ENCODE data around the gene SLC24A4. TPM values are rescaled to one million over a fixed set of nuclear protein-coding genes. Genes with fewer than 3 reads are reported as not detected.
"Not testable (repeated sequence)": the region's sequence is repeated elsewhere in the genome, so short reads cannot be mapped to it uniquely, and the experiment has no call there.

The SLC24A4 gene
- total RNA-seq, 1 experiment from 2014 or later: not detected

- no peaks in the 10 kb centered on the region for H3K36me3 ChIP-seq (ENCODE audit: low read depth, low read length)
- BruUV-seq (replicated peaks): no TSS peak
- H3K9ac ChIP-seq (ENCODE audit: low read length): no peak overlapping the region
- H3K4me2 ChIP-seq (ENCODE audit: low read length): no peak overlapping the region
- POLR2A ChIA-PET (ENCODE audit: unreplicated experiment): no interaction called here
- ATAC-seq (no peak), DNase-seq (no peak)
- no peak overlapping the region for H3K4me3 ChIP-seq (ENCODE audit: low read length)
- H3K9me2 ChIP-seq (replicated peaks; ENCODE audit: low read length): no peaks in the 10 kb centered on the region
- H3K79me2 ChIP-seq (ENCODE audit: low read length): no peaks in the 10 kb centered on the region
- H3K9me3 ChIP-seq (ENCODE audit: low read length): no peaks in the 10 kb centered on the region
- intact Hi-C loops (cut with micrococcal nuclease): no loop called here
- H2AFZ ChIP-seq (ENCODE audit: low read length): no peak overlapping the region
- no peaks in the 10 kb centered on the region for H3K27me3 ChIP-seq (ENCODE audit: low read length)
- no peak for TF ChIP-seq CTCF (conservative IDR thresholded peaks at IDR 0.05; ENCODE audit: low read depth, low read length)
- TF ChIP-seq EZH2 (IDR thresholded peaks at IDR 0.05; ENCODE audit: low read length, unreplicated experiment): no peak
- TF ChIP-seq EZH2phosphoT487 (IDR thresholded peaks at IDR 0.05; ENCODE audit: borderline replicate concordance, low read length): no peak
- H3K27ac ChIP-seq (ENCODE audit: low read length): no peak overlapping the region
- CTCF ChIA-PET: no interaction called here
- H3F3A ChIP-seq (ENCODE audit: low read length, unreplicated experiment): no peaks in the 10 kb centered on the region
- H3K4me1 ChIP-seq (ENCODE audit: insufficient read depth, low read length): peaks cover 21% of the 10 kb centered on the region
- no peaks in the 10 kb centered on the region for H4K20me1 ChIP-seq (ENCODE audit: low read length)
These were observed 76.1 kb downstream of the SLC24A4 start for GRCh38 chr14:92398888-92399636.

- H3F3A ChIP-seq (ENCODE audit: low read length, unreplicated experiment): no peaks in the 10 kb centered on the region
- no peaks in the 10 kb centered on the region for H3K9me2 ChIP-seq (replicated peaks; ENCODE audit: low read length)
- H3K4me2 ChIP-seq (ENCODE audit: low read length): no peak overlapping the region
- no peaks in the 10 kb centered on the region for H3K9me3 ChIP-seq (ENCODE audit: low read length)
- H3K4me3 ChIP-seq (ENCODE audit: low read length): no peak overlapping the region
- ATAC-seq (no peak), DNase-seq (no peak)
- no peak overlapping the region for H2AFZ ChIP-seq (ENCODE audit: low read length)
- no peaks in the 10 kb centered on the region for H3K36me3 ChIP-seq (ENCODE audit: low read depth, low read length)
- no peak overlapping the region for H3K27ac ChIP-seq (ENCODE audit: low read length)
- no peaks in the 10 kb centered on the region for H3K79me2 ChIP-seq (ENCODE audit: low read length)
- no peak for TF ChIP-seq EZH2phosphoT487 (IDR thresholded peaks at IDR 0.05; ENCODE audit: borderline replicate concordance, low read length)
- no peak for TF ChIP-seq CTCF (conservative IDR thresholded peaks at IDR 0.05; ENCODE audit: low read depth, low read length)
- no peak for TF ChIP-seq EZH2 (IDR thresholded peaks at IDR 0.05; ENCODE audit: low read length, unreplicated experiment)
- no peaks in the 10 kb centered on the region for H3K27me3 ChIP-seq (ENCODE audit: low read length)
- CTCF ChIA-PET: no interaction called here
- H3K4me1 ChIP-seq (ENCODE audit: insufficient read depth, low read length): peaks cover 26% of the 10 kb centered on the region
- no peak overlapping the region for H3K9ac ChIP-seq (ENCODE audit: low read length)
- no TSS peak for BruUV-seq (replicated peaks)
- intact Hi-C loops (cut with micrococcal nuclease): no loop called here
- POLR2A ChIA-PET (ENCODE audit: unreplicated experiment): no interaction called here
- no peaks in the 10 kb centered on the region for H4K20me1 ChIP-seq (ENCODE audit: low read length)
These were observed 77.8 kb downstream of the SLC24A4 start for GRCh38 chr14:92400579-92401444.

GRCh38 chr14:92401561-92401960 lies 78.6 kb downstream of the SLC24A4 start:
- no peaks in the 10 kb centered on the region for H3K27me3 ChIP-seq (ENCODE audit: low read length)
- no peak overlapping the region for H2AFZ ChIP-seq (ENCODE audit: low read length)
- CTCF ChIA-PET: no interaction called here
- no TSS peak for BruUV-seq (replicated peaks)
- no peak overlapping the region for H3K27ac ChIP-seq (ENCODE audit: low read length)
- POLR2A ChIA-PET (ENCODE audit: unreplicated experiment): no interaction called here
- H4K20me1 ChIP-seq (ENCODE audit: low read length): no peaks in the 10 kb centered on the region
- no peak overlapping the region for H3K9ac ChIP-seq (ENCODE audit: low read length)
- DNase-seq: no peak
- no peaks in the 10 kb centered on the region for H3K36me3 ChIP-seq (ENCODE audit: low read depth, low read length)
- no peaks in the 10 kb centered on the region for H3K79me2 ChIP-seq (ENCODE audit: low read length)
- intact Hi-C loops (cut with micrococcal nuclease): no loop called here
- H3K9me3 ChIP-seq (ENCODE audit: low read length): no peaks in the 10 kb centered on the region
- H3K4me1 ChIP-seq (ENCODE audit: insufficient read depth, low read length): peaks cover 25% of the 10 kb centered on the region
- no peak for ATAC-seq
- H3F3A ChIP-seq (ENCODE audit: low read length, unreplicated experiment): no peaks in the 10 kb centered on the region
- H3K4me3 ChIP-seq (ENCODE audit: low read length): no peak overlapping the region
- no peak overlapping the region for H3K4me2 ChIP-seq (ENCODE audit: low read length)
- no peaks in the 10 kb centered on the region for H3K9me2 ChIP-seq (replicated peaks; ENCODE audit: low read length)
- TF ChIP-seq EZH2phosphoT487 (IDR thresholded peaks at IDR 0.05; ENCODE audit: borderline replicate concordance, low read length): no peak
- TF ChIP-seq CTCF (conservative IDR thresholded peaks at IDR 0.05; ENCODE audit: low read depth, low read length): no peak
- no peak for TF ChIP-seq EZH2 (IDR thresholded peaks at IDR 0.05; ENCODE audit: low read length, unreplicated experiment)

- intact Hi-C loops (cut with micrococcal nuclease); H3K4me2 ChIP-seq (ENCODE audit: low read length); H4K20me1 ChIP-seq (ENCODE audit: low read length); CTCF ChIA-PET; H3K9me3 ChIP-seq (ENCODE audit: low read length); ATAC-seq; H3K36me3 ChIP-seq (ENCODE audit: low read depth, low read length); BruUV-seq (replicated peaks); H3K27ac ChIP-seq (ENCODE audit: low read length); H2AFZ ChIP-seq (ENCODE audit: low read length); H3K27me3 ChIP-seq (ENCODE audit: low read length); H3K79me2 ChIP-seq (ENCODE audit: low read length); DNase-seq; POLR2A ChIA-PET (ENCODE audit: unreplicated experiment); H3K4me3 ChIP-seq (ENCODE audit: low read length); H3F3A ChIP-seq (ENCODE audit: low read length, unreplicated experiment); H3K9me2 ChIP-seq (replicated peaks; ENCODE audit: low read length); H3K9ac ChIP-seq (ENCODE audit: low read length): not testable (repeated sequence)
- peaks cover 17% of the 10 kb centered on the region for H3K4me1 ChIP-seq (ENCODE audit: insufficient read depth, low read length)
These were observed 79.5 kb downstream of the SLC24A4 start for GRCh38 chr14:92402500-92402899.
